Stimulated activated CD8-positive, alpha-beta memory T cell treated with anti-CD3 and anti-CD28 coated beads, Interleukin-15, amount 100 ng/mL, for 1 hour (primary cell): ENCODE results near the gene MAP7D1.
A peak's percentile ranks its signal among the peaks of the same experiment; 100 is the strongest.

Source experiments
- DNase-seq: peaks from one replicate; pipeline ENCODE4 v3.0.0-alpha.2; 2020; ENCODE audit warnings: low read depth

Gene MAP7D1

GRCh38 chr1:36155408-36156328, at the start of gene MAP7D1:
Gene MAP7D1, plus strand, starts transcription at chr1:36156160. Its CDS starts 258 bp downstream, at chr1:36156418.
- peak; percentile 62 for DNase-seq

- no peak for DNase-seq
Measured at GRCh38 chr1:36106269-36106668, 49.7 kb upstream of the MAP7D1 start.

- no peak for DNase-seq
Measured at GRCh38 chr1:36107394-36107793, 48.6 kb upstream of the MAP7D1 start.

- no peak for DNase-seq
Measured at GRCh38 chr1:36108314-36108713, 47.6 kb upstream of the MAP7D1 start.

GRCh38 chr1:36109041-36109679, 46.8 kb upstream of the MAP7D1 start:
- no peak for DNase-seq

GRCh38 chr1:36111151-36111550, 44.8 kb upstream of the MAP7D1 start:
- DNase-seq: no peak

- DNase-seq: no peak
Measured at GRCh38 chr1:36112823-36113222, 43.1 kb upstream of the MAP7D1 start.

GRCh38 chr1:36114371-36114770, 41.6 kb upstream of the MAP7D1 start:
- no peak for DNase-seq

- DNase-seq: no peak
Measured at GRCh38 chr1:36115200-36115669, 40.7 kb upstream of the MAP7D1 start.

- DNase-seq: no peak
Measured at GRCh38 chr1:36115931-36116330, 40.0 kb upstream of the MAP7D1 start.

GRCh38 chr1:36116901-36117300, 39.1 kb upstream of the MAP7D1 start:
- no peak for DNase-seq

- DNase-seq: no peak
Measured at GRCh38 chr1:36118447-36119204, 37.3 kb upstream of the MAP7D1 start.

GRCh38 chr1:36119456-36119855, 36.5 kb upstream of the MAP7D1 start:
- DNase-seq: no peak

- DNase-seq: no peak
Measured at GRCh38 chr1:36122062-36123030, 33.6 kb upstream of the MAP7D1 start.

- DNase-seq: no peak
Measured at GRCh38 chr1:36123356-36123755, 32.6 kb upstream of the MAP7D1 start.

GRCh38 chr1:36124404-36125128, 31.4 kb upstream of the MAP7D1 start:
- no peak for DNase-seq

- no peak for DNase-seq
Measured at GRCh38 chr1:36125129-36125991, 30.6 kb upstream of the MAP7D1 start, which contains the start of gene COL8A2. Gene COL8A2, minus strand, starts transcription at chr1:36125222. Its CDS starts 24,980 bp downstream, at chr1:36100242.

- DNase-seq: no peak
Measured at GRCh38 chr1:36126005-36126716, 29.8 kb upstream of the MAP7D1 start.
